SK-N-SH treated with all-trans-retinoic acid at 6 μM for 48 hours (cell line): ENCODE results near the gene GAL.

Experiments used
- ATAC-seq: fragments of 200-7000 bp; cut with Tn5 transposase; 3 replicates; pipeline ENCODE4 v1.9.1; 2020; ENCODE audit warnings: mild to moderate bottlenecking, moderate library complexity
- ARNTL ChIP-seq: fragments of 450-650 bp; formaldehyde crosslinking; IDR thresholded peaks from 2 replicates; pipeline ENCODE4 v1.5.0; 2020; ENCODE audit warnings: low read depth, mild to moderate bottlenecking, moderate library complexity, borderline replicate concordance
- BACH2 ChIP-seq: fragments of 250-450 bp; sonication (Bioruptor Pico); IDR thresholded peaks from 2 replicates; pipeline ENCODE4 v1.9.0; 2021; ENCODE audit warnings: mild to moderate bottlenecking, borderline replicate concordance
- CREB5 ChIP-seq: fragments of 250-450 bp; sonication (Bioruptor Pico); IDR thresholded peaks from 2 replicates; pipeline ENCODE4 v1.5.1; 2020; ENCODE audit warnings: low read depth, mild to moderate bottlenecking, moderate library complexity
- ESRRG ChIP-seq: fragments of 250-450 bp; sonication (Bioruptor Pico); IDR thresholded peaks from 2 replicates; pipeline ENCODE4 v1.6.1; 2021; ENCODE audit warnings: mild to moderate bottlenecking
- GLIS3 ChIP-seq: fragments of 250-450 bp; sonication (Bioruptor Pico); IDR thresholded peaks from 2 replicates; pipeline ENCODE4 v1.5.0; 2020; ENCODE audit warnings: mild to moderate bottlenecking, moderate library complexity
- ISL1 ChIP-seq: fragments of 250-450 bp; sonication (Bioruptor Pico); IDR thresholded peaks from 2 replicates; pipeline ENCODE4 v2.1.2; 2022; ENCODE audit warnings: mild to moderate bottlenecking, moderate library complexity
- OSR1 ChIP-seq: fragments of 250-450 bp; sonication (Bioruptor Pico); IDR thresholded peaks from 2 replicates; pipeline ENCODE4 v1.8.0; 2022; ENCODE audit warnings: moderate library complexity, mild to moderate bottlenecking, inconsistent platforms
- PATZ1 ChIP-seq: fragments of 250-450 bp; sonication (Bioruptor Pico); IDR thresholded peaks from 2 replicates; pipeline ENCODE4 v1.8.0; 2020; ENCODE audit warnings: mild to moderate bottlenecking, moderate library complexity, borderline replicate concordance
- POU6F1 ChIP-seq: fragments of 250-450 bp; sonication (Bioruptor Pico); IDR thresholded peaks from 2 replicates; pipeline ENCODE4 v1.8.0; 2021; ENCODE audit warnings: low read depth, mild to moderate bottlenecking, moderate library complexity, borderline replicate concordance
- PPARA ChIP-seq: fragments of 250-450 bp; sonication (Bioruptor Pico); IDR thresholded peaks from 2 replicates; pipeline ENCODE4 v1.5.0; 2020; ENCODE audit warnings: mild to moderate bottlenecking, borderline replicate concordance
- RARB ChIP-seq: fragments of 250-450 bp; sonication (Bioruptor Pico); IDR thresholded peaks from 2 replicates; pipeline ENCODE4 v1.8.0; 2021; ENCODE audit warnings: mild to moderate bottlenecking, moderate library complexity
- SNAI2 ChIP-seq: fragments of 250-450 bp; sonication (Bioruptor Pico); IDR thresholded peaks from 2 replicates; pipeline ENCODE4 v1.5.0; 2020; ENCODE audit warnings: mild to moderate bottlenecking, moderate library complexity
- TCF4 ChIP-seq: fragments of 250-450 bp; sonication (Bioruptor Pico); IDR thresholded peaks from 2 replicates; pipeline ENCODE4 v1.8.0; 2021; ENCODE audit warnings: mild to moderate bottlenecking, moderate library complexity, borderline replicate concordance
- TOX ChIP-seq: fragments of 250-450 bp; sonication (Bioruptor Pico); IDR thresholded peaks from 2 replicates; pipeline ENCODE4 v1.8.0; 2021; ENCODE audit warnings: mild to moderate bottlenecking, moderate library complexity, borderline replicate concordance
- TSHZ2 ChIP-seq: fragments of 250-450 bp; sonication (Bioruptor Pico); IDR thresholded peaks from 2 replicates; pipeline ENCODE4 v1.5.0; 2020; ENCODE audit warnings: mild to moderate bottlenecking, moderate library complexity
- ZC3H10 ChIP-seq: fragments of 250-450 bp; sonication (Bioruptor Pico); IDR thresholded peaks from 2 replicates; pipeline ENCODE4 v1.5.1; 2021; ENCODE audit warnings: mild to moderate bottlenecking, moderate library complexity
- ZFP3 ChIP-seq: fragments of 250-450 bp; sonication (Bioruptor Pico); IDR thresholded peaks from 2 replicates; pipeline ENCODE4 v1.5.0; 2020; ENCODE audit warnings: mild to moderate bottlenecking, moderate library complexity
- ZFP30 ChIP-seq: fragments of 450-650 bp; formaldehyde crosslinking; IDR thresholded peaks from 2 replicates; pipeline ENCODE4 v1.5.0; 2022; ENCODE audit warnings: mild to moderate bottlenecking, moderate library complexity
- ZNF565 ChIP-seq: fragments of 450-650 bp; formaldehyde crosslinking; conservative IDR thresholded peaks from 2 replicates; pipeline ENCODE4 v1.5.0; 2020; ENCODE audit warnings: low read depth, mild to moderate bottlenecking, moderate library complexity
- ZNF70 ChIP-seq: fragments of 450-650 bp; formaldehyde crosslinking; IDR thresholded peaks from 2 replicates; pipeline ENCODE4 v1.5.0; 2020; ENCODE audit warnings: mild to moderate bottlenecking, moderate library complexity
- ZNF8 ChIP-seq: fragments of 450-650 bp; formaldehyde crosslinking; IDR thresholded peaks from 2 replicates; pipeline ENCODE4 v1.5.0; 2020; ENCODE audit warnings: mild to moderate bottlenecking, moderate library complexity

GAL gene

GRCh38 chr11:68686486-68686885 lies 2.1 kb downstream of the GAL start (continued):
- TF ChIP-seq CREB5 (CRISPR knock-in tag) (no peak), TSHZ2 (CRISPR knock-in tag) (no peak), ZNF8 (no peak)
- TF ChIP-seq, all 23 proteins: peak for 0

- TF ChIP-seq ZNF8 (no peak), CREB5 (CRISPR knock-in tag) (no peak), PPARA (CRISPR knock-in tag) (no peak), ZFP30 (CRISPR knock-in tag) (no peak), GLIS3 (CRISPR knock-in tag) (no peak), PATZ1 (no peak), ISL1 (CRISPR knock-in tag) (no peak), BACH2 (no peak), TCF4 (CRISPR knock-in tag) (no peak), ZFP3 (CRISPR knock-in tag) (no peak), ZNF565 (CRISPR knock-in tag) (no peak), TOX (CRISPR knock-in tag) (no peak), RARB (CRISPR knock-in tag) (no peak), ARNTL (CRISPR knock-in tag) (no peak), ZNF70 (CRISPR knock-in tag) (no peak)
Measured at GRCh38 chr11:68687311-68687710, 3.0 kb downstream of the GAL start.

GRCh38 chr11:68687986-68688385 lies 3.6 kb downstream of the GAL start:
- ATAC-seq, result no peak
- no peak for TF ChIP-seq ZFP30 (CRISPR knock-in tag)
- no peak for TF ChIP-seq ZFP3 (CRISPR knock-in tag)
- TF ChIP-seq ZNF565 (CRISPR knock-in tag), result no peak
- TF ChIP-seq TSHZ2 (CRISPR knock-in tag), result no peak
- TF ChIP-seq SNAI2 (CRISPR knock-in tag), result no peak
- no peak for TF ChIP-seq PATZ1
- no peak for TF ChIP-seq OSR1 (CRISPR knock-in tag)
- no peak for TF ChIP-seq ISL1 (CRISPR knock-in tag)
- TF ChIP-seq GLIS3 (CRISPR knock-in tag), result no peak
- TF ChIP-seq ARNTL (CRISPR knock-in tag), result no peak
- TF ChIP-seq PPARA (CRISPR knock-in tag), result no peak
- TF ChIP-seq CREB5 (CRISPR knock-in tag), result no peak
- no peak for TF ChIP-seq ESRRG (CRISPR knock-in tag)
- no peak for TF ChIP-seq BACH2
- TF ChIP-seq POU6F1 (CRISPR knock-in tag), result no peak
- no peak for TF ChIP-seq ZC3H10 (CRISPR knock-in tag)
- no peak for TF ChIP-seq ZNF8

More at GRCh38 chr11:68687311-68687710, 3.0 kb downstream of the GAL start:
- no peak for ATAC-seq
